Thyroid gland (tissue), 4 donors: ENCODE results near the gene EIF4A3. TPM values are rescaled to one million over a fixed set of nuclear protein-coding genes. Genes with fewer than 3 reads are reported as not detected.

ENCODE experiments used
- DNase-seq, 2 donors: peaks; one replicate each; pipeline ENCODE4 v3.0.0-alpha.2; 2019
- H3K27ac ChIP-seq, 3 donors: fragments of 200-600 bp; sonication (generic); 1 replicate in 2 of 3; 2 replicates in 1 of 3; pipeline ENCODE4 v1.5.1; 2016 to 2019; ENCODE audit warnings: mild to moderate bottlenecking in 1 of 3, moderate library complexity in 1 of 3
- H3K27me3 ChIP-seq: fragments of 200-600 bp; sonication (generic); one replicate; pipeline ENCODE4 v1.5.1; 2019
- H3K36me3 ChIP-seq, 2 donors: fragments of 200-600 bp; sonication (generic); one replicate each; pipeline ENCODE4 v1.5.1; 2016 to 2019
- H3K4me1 ChIP-seq, 2 donors: fragments of 200-600 bp; sonication (generic); one replicate each; pipeline ENCODE4 v1.5.1; 2017 to 2019
- H3K4me3 ChIP-seq, 3 donors: fragments of 200-600 bp; sonication (generic); replicated peaks in 1 of 3; 1 replicate in 2 of 3; 2 replicates in 1 of 3; pipeline ENCODE4 v1.5.1; 2016; ENCODE audit warnings: mild to moderate bottlenecking in 1 of 3
- H3K9me3 ChIP-seq: fragments of 200-600 bp; sonication (generic); one replicate; pipeline ENCODE4 v1.5.1; 2017
- POLR2A ChIP-seq, 2 donors: fragments of 450-650 bp; IDR thresholded peaks; one replicate each; pipeline ENCODE4 v1.6.1; 2017; ENCODE audit warnings: antibody characterized with exemption in 2 of 2, mild to moderate bottlenecking in 2 of 2, moderate library complexity in 1 of 2
- WGBS, 2 donors: methylation state at CpG; one replicate each; pipeline ENCODE4 v1.1.5; 2017; 5-methylcytosine and 5-hydroxymethylcytosine counted together
- intact Hi-C: fragments of 100-400 bp; cut with DNase I; formaldehyde crosslinking; loops from one replicate; pipeline ENCODE4 v1.15.1; 2023
- total RNA-seq, 4 donors: library from RNA; depleted of rRNA; stranded (reverse); fragments of >200 nt; gene quantifications; one replicate each; pipeline ENCODE4 v1.2.3, GENCODE V29; 2016
- TF ChIP-seq, protein P1 (sequence below), 6 experiments: fragments of 200-600 bp in 3 of 6; fragments of 450-650 bp in 3 of 6; sonication (generic) in 3 of 6; IDR thresholded peaks; one replicate each; pipeline ENCODE4 v1.5.1; 2016 to 2019; ENCODE audit warnings: antibody characterized with exemption in 6 of 6, mild to moderate bottlenecking in 2 of 6, inconsistent platforms in 1 of 6, moderate library complexity in 1 of 6

Gene EIF4A3
- total RNA-seq, 4 donors from 2014 or later: 42.9 to 79.8 (median 47.4) TPM

DNA sequence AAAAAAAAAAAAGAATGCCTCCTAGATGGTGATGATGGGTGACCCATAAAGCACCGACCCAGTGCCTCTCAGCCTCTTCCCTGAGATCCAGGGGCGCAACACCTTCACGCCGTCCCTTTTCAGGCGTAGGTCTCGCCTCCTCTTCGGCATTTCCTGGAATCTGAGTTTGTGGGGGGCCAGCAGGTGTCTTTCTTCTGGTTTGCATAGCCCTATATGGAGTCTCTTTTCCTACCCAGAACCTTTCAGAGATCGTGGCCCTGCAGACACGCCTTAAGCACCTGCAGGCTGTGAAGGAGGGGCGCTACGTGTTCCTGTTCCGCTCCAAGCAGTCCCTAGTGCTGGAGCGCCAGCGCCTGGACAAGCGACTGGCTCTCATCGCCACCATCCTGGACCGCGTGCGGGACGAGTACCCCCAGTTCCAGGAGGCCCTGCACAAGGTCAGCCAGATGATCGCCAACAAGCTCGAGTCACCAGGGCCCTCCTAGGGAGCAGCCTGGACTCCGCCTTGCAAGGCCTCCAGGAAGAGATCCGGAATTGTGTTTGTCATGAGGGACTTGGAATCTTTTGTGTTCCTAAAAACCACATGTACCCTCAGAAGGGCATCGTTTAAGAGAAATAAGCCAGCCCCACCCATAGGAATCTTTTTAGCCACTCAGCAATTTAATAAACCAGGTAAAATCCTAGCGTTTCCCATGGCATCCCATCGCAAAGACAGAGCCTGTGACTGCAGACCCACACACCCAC, 47.5 kb downstream of the EIF4A3 start:
- 82 to 91% methylated on average over 19 to 27 of the region's 27 CpGs for WGBS, 2 donors
- H3K36me3 ChIP-seq: no peaks in the 10 kb centered on the region
- intact Hi-C loops: loop anchor here (5.0 kb wide), 1 partner anchor 92 kb away; no protein-coding TSS in a partner anchor
- no peaks in the 10 kb centered on the region for H3K27me3 ChIP-seq
- no peak overlapping the region for H3K4me3 ChIP-seq
- DNase-seq: no peak
- peaks cover 10 to 17% of the 10 kb centered on the region in 2 donors for H3K4me1 ChIP-seq
- no peak overlapping the region for H3K27ac ChIP-seq
- no peaks in the 10 kb centered on the region for H3K9me3 ChIP-seq
- TF ChIP-seq, protein P1, sequence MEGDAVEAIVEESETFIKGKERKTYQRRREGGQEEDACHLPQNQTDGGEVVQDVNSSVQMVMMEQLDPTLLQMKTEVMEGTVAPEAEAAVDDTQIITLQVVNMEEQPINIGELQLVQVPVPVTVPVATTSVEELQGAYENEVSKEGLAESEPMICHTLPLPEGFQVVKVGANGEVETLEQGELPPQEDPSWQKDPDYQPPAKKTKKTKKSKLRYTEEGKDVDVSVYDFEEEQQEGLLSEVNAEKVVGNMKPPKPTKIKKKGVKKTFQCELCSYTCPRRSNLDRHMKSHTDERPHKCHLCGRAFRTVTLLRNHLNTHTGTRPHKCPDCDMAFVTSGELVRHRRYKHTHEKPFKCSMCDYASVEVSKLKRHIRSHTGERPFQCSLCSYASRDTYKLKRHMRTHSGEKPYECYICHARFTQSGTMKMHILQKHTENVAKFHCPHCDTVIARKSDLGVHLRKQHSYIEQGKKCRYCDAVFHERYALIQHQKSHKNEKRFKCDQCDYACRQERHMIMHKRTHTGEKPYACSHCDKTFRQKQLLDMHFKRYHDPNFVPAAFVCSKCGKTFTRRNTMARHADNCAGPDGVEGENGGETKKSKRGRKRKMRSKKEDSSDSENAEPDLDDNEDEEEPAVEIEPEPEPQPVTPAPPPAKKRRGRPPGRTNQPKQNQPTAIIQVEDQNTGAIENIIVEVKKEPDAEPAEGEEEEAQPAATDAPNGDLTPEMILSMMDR (IDR thresholded peaks at IDR 0.05): no peak
- no peak for TF ChIP-seq POLR2A (IDR thresholded peaks at IDR 0.05)

GRCh38 chr17:80097844-80098691, 48.9 kb downstream of the EIF4A3 start:
- no peak for TF ChIP-seq POLR2A (IDR thresholded peaks at IDR 0.05)
- TF ChIP-seq, protein P1 (IDR thresholded peaks at IDR 0.05): no peak
- H3K36me3 ChIP-seq: no peaks in the 10 kb centered on the region
- H3K27ac ChIP-seq: no peak overlapping the region
- H3K9me3 ChIP-seq: no peaks in the 10 kb centered on the region
- peaks cover 10 to 12% of the 10 kb centered on the region in 2 donors for H3K4me1 ChIP-seq
- 91% methylated on average over 23 of the region's 23 CpGs for WGBS, 2 donors
- H3K4me3 ChIP-seq: no peak overlapping the region
- intact Hi-C loops: no loop called here
- H3K27me3 ChIP-seq: no peaks in the 10 kb centered on the region
- DNase-seq: no peak

- Histone ChIP-seq H3K27ac (no peak overlapping the region), H3K4me1 (peaks cover 4 to 7% of the 10 kb centered on the region in 2 donors), H3K4me3 (no peak overlapping the region), H3K9me3 (no peaks in the 10 kb centered on the region), H3K27me3 (no peaks in the 10 kb centered on the region), H3K36me3 (no peaks in the 10 kb centered on the region)
- TF ChIP-seq POLR2A (IDR thresholded peaks at IDR 0.05): no peak
- TF ChIP-seq, protein P1 (IDR thresholded peaks at IDR 0.05): no peak
- 84 to 97% methylated on average over 5 to 16 of the region's 17 CpGs for WGBS, 2 donors
- no peak for DNase-seq
- intact Hi-C loops: no loop called here
Observed at GRCh38 chr17:80097127-80097621, 49.8 kb downstream of the EIF4A3 start.

DNA sequence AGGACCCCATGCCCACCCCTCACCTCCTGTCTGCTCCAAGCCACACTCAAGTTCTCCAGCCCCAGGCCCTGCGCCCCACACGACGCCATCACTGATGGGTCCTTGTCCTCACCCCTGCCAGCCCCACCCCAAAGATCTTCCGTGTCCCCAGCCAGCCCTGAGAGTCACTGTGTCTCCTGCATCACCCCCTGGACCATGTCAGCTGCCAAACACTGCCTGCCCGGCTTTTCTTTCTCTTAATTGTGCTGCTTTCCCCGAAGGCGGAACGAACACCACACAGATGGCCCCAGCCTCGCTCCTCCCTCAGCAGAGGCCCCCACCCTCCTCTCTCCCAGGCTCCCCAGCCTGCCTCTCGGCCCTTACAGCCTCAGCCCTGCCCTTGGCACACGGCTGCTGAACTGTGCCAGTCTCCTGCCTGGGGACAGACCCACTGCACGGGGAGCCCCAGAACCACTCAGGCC, 50.3 kb downstream of the EIF4A3 start:
- no peak overlapping the region for H3K27ac ChIP-seq

More for the DNA sequence above, 50.3 kb downstream of the EIF4A3 start:
- H3K4me1 ChIP-seq: peaks cover 0 to 4% of the 10 kb centered on the region in 2 donors
- no peaks in the 10 kb centered on the region for H3K27me3 ChIP-seq
- H3K9me3 ChIP-seq: no peaks in the 10 kb centered on the region
- TF ChIP-seq POLR2A (IDR thresholded peaks at IDR 0.05): no peak
- TF ChIP-seq, protein P1 (IDR thresholded peaks at IDR 0.05): no peak
- intact Hi-C loops: no loop called here
- no peak for DNase-seq
- H3K36me3 ChIP-seq: no peaks in the 10 kb centered on the region
- H3K4me3 ChIP-seq: no peak overlapping the region
- WGBS, 2 donors: 83 to 85% methylated on average over 12 of the region's 12 CpGs
